GM06990 (cell line): Measurements from ENCODE around the gene POU6F2.

Experiments used
- DNase-seq: peaks from one replicate; pipeline ENCODE4 v3.0.0-alpha.2; 2011; ENCODE audit not compliant: insufficient read length; ENCODE audit errors: extremely low read depth
- H3K27me3 ChIP-seq: replicated peaks from 2 replicates; pipeline ENCODE4 v1.6.0; 2011; ENCODE audit warnings: low read length; ENCODE audit not compliant: control insufficient read depth, insufficient read depth
- H3K36me3 ChIP-seq: 2 replicates; pipeline ENCODE4 v1.5.1; 2011; ENCODE audit warnings: low read length; ENCODE audit not compliant: control insufficient read depth, insufficient read depth
- H3K4me3 ChIP-seq: replicated peaks from 2 replicates; pipeline ENCODE4 v1.5.1; 2011; ENCODE audit warnings: low read depth, mild to moderate bottlenecking, control low read depth, low read length
- CTCF ChIP-seq: IDR thresholded peaks from 2 replicates; pipeline ENCODE4 v1.5.1; 2011; ENCODE audit warnings: low read length, control low read depth, mild to moderate bottlenecking, inconsistent platforms; ENCODE audit not compliant: insufficient read depth, poor library complexity, severe bottlenecking

The POU6F2 gene

GRCh38 chr7:39199006-39199405, 221.3 kb downstream of the POU6F2 start:
- DNase-seq = no peak
- Histone ChIP-seq H3K27me3 (no peaks in the 10 kb centered on the region), H3K36me3 (no peaks in the 10 kb centered on the region), H3K4me3 (no peak overlapping the region)
- TF ChIP-seq CTCF = no peak

GRCh38 chr7:39199951-39200350, 222.2 kb downstream of the POU6F2 start:
- DNase-seq = no peak
- TF ChIP-seq CTCF = no peak
- Histone ChIP-seq H3K27me3 (no peaks in the 10 kb centered on the region), H3K36me3 (no peaks in the 10 kb centered on the region), H3K4me3 (no peak overlapping the region)

GRCh38 chr7:39202041-39202440, 224.3 kb downstream of the POU6F2 start:
- no peak overlapping the region for H3K4me3 ChIP-seq
- H3K27me3 ChIP-seq = no peaks in the 10 kb centered on the region
- no peaks in the 10 kb centered on the region for H3K36me3 ChIP-seq
- no peak for DNase-seq
- no peak for TF ChIP-seq CTCF

GRCh38 chr7:39210362-39210761, 232.7 kb downstream of the POU6F2 start:
- H3K27me3 ChIP-seq = no peaks in the 10 kb centered on the region; the same call in 1 of the 2 replicates
- no peaks in the 10 kb centered on the region for H3K36me3 ChIP-seq
- no peak for TF ChIP-seq CTCF
- no peak for DNase-seq
- H3K4me3 ChIP-seq = no peak overlapping the region

- H3K4me3 ChIP-seq = no peak overlapping the region
- no peaks in the 10 kb centered on the region for H3K36me3 ChIP-seq
- no peak for DNase-seq
- TF ChIP-seq CTCF = no peak
- H3K27me3 ChIP-seq = no peaks in the 10 kb centered on the region; the same call in 1 of the 2 replicates
Measured at GRCh38 chr7:39211581-39211980, 233.9 kb downstream of the POU6F2 start.

- Histone ChIP-seq H3K36me3 (no peaks in the 10 kb centered on the region), H3K4me3 (no peak overlapping the region), H3K27me3 (no peaks in the 10 kb centered on the region; the same call in 1 of the 2 replicates)
- no peak for TF ChIP-seq CTCF
- no peak for DNase-seq
Measured at GRCh38 chr7:39212876-39213275, 235.2 kb downstream of the POU6F2 start.
